Astrocyte of the spinal cord (primary cell): ENCODE data around the gene TERT.
"Not testable (repeated sequence)": the region's sequence is repeated elsewhere in the genome, so short reads cannot be mapped to it uniquely, and the experiment has no call there.

ENCODE experiments used
- DNase-seq: peaks from one replicate; pipeline ENCODE4 v3.0.0; 2011; ENCODE audit warnings: low read depth, low spot score
- H3K4me3 ChIP-seq: 2 replicates; pipeline ENCODE4 v1.5.1; 2011; ENCODE audit warnings: low read depth, mild to moderate bottlenecking, low read length, moderate library complexity
- in situ Hi-C: cut with HindIII; loops from 2 replicates; pipeline ENCODE4 v1.10.0; 2017; ENCODE audit warnings: low sequenced_read_pairs
- TF ChIP-seq, protein P1 (sequence below): IDR thresholded peaks from 2 replicates; pipeline ENCODE4 v1.5.1; 2012; ENCODE audit warnings: low read depth, mild to moderate bottlenecking, low read length, inconsistent platforms

TERT gene

DNA sequence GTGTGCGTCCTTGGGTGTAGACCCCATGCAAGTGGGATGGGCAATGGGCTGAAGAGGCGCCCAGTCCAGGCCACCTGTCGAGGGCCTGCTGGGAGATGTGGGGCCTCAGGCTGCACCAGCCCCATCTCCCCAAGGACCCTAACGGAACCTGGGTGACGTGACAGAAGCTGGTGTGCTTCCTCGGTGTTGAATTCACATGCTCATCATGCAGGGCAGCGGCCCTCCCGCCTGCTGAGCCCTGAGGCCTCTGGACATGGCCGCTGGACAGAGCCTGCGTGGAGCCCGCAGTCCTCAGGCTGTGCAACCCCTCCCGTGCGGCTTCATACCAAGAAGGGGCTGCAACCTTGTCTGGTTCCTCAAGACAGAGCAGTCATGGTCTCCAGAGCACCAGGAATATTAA is 26.8 kb downstream of the TERT start:
- TF ChIP-seq, protein P1, sequence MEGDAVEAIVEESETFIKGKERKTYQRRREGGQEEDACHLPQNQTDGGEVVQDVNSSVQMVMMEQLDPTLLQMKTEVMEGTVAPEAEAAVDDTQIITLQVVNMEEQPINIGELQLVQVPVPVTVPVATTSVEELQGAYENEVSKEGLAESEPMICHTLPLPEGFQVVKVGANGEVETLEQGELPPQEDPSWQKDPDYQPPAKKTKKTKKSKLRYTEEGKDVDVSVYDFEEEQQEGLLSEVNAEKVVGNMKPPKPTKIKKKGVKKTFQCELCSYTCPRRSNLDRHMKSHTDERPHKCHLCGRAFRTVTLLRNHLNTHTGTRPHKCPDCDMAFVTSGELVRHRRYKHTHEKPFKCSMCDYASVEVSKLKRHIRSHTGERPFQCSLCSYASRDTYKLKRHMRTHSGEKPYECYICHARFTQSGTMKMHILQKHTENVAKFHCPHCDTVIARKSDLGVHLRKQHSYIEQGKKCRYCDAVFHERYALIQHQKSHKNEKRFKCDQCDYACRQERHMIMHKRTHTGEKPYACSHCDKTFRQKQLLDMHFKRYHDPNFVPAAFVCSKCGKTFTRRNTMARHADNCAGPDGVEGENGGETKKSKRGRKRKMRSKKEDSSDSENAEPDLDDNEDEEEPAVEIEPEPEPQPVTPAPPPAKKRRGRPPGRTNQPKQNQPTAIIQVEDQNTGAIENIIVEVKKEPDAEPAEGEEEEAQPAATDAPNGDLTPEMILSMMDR = no peak
- in situ Hi-C loops = no loop called here
- no peak overlapping the region for H3K4me3 ChIP-seq
- DNase-seq = no peak

- DNase-seq, in situ Hi-C loops, H3K4me3 ChIP-seq: not testable (repeated sequence)
Observed at GRCh38 chr5:1267464-1267863, 27.4 kb downstream of the TERT start.

GRCh38 chr5:1266791-1267190 is 28.1 kb downstream of the TERT start:
- TF ChIP-seq, protein P1 = no peak
- in situ Hi-C loops = no loop called here
- no peak overlapping the region for H3K4me3 ChIP-seq
- DNase-seq = no peak

- no peak overlapping the region for H3K4me3 ChIP-seq
- in situ Hi-C loops = no loop called here
- no peak for DNase-seq
- TF ChIP-seq, protein P1 = no peak
Observed at GRCh38 chr5:1265461-1266455, 29.1 kb downstream of the TERT start.

DNA sequence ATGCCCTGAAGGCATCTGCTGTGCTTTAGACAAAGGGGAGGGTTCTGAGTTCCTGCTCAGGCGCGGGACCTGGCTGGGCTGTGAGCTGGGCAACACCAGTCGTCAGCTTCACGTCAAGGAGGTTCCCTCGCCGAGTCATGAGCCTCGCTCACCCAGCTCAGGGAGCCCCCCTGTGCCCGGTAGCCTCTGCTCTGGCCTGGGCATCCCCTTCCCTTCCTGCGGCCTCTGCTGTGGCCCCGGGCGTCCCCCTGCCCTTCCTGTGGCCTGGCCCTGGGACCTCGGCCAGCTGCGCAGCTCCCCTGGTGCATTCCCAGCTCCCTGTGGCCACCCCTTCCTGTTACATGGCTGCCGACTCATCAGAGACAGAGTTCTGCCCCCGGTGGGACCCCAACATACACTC is 29.8 kb downstream of the TERT start:
- TF ChIP-seq, protein P1 = no peak
- DNase-seq = no peak
- no peak overlapping the region for H3K4me3 ChIP-seq
- in situ Hi-C loops = no loop called here

DNA sequence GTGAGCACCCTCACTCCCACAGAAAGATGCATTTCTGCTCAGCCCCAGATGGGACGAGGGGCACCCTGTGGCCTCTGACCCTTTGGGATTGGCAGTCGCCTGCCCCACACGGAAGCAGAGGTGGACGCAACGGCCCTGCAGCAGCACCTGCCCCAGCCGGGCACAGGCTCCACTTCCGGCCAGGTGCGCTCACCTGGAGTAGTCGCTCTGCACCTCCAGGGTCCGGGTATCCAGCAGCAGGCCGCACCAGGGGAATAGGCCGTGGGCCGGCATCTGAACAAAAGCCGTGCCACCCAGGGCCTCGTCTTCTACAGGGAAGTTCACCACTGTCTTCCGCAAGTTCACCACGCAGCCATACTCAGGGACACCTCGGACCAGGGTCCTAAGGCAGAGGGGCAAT is 30.7 kb downstream of the TERT start:
- in situ Hi-C loops = no loop called here
- DNase-seq = no peak
- TF ChIP-seq, protein P1 = no peak

DNA sequence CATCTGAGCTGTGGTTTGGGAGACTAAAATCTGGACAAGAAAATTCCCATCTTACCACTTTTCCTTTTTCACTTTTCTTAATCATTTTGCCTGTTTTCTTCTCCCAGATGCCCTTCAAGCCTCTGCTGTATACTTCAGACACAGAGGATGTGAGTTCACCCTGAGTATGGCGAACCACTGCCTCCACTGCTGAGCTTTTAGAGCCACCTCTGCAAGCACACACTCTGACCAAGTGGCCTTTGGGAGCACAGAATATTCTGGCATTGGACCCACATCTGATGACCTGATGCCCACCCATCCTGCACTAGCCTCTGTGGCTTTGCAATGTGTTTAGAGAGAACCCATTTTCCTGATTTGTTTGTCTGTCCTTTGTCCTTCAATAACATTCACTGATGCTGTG is 32.5 kb downstream of the TERT start:
- no peak overlapping the region for H3K4me3 ChIP-seq
- peak; percentile 18 for DNase-seq
- in situ Hi-C loops = no loop called here
- TF ChIP-seq, protein P1 = no peak

More for the DNA sequence above, 30.7 kb downstream of the TERT start:
- no peak overlapping the region for H3K4me3 ChIP-seq
